ENCODE results near the gene MVP.
"Not testable (repeated sequence)": the region's sequence is repeated elsewhere in the genome, so short reads cannot be mapped to it uniquely, and the experiment has no call there.

Gene MVP

DNA sequence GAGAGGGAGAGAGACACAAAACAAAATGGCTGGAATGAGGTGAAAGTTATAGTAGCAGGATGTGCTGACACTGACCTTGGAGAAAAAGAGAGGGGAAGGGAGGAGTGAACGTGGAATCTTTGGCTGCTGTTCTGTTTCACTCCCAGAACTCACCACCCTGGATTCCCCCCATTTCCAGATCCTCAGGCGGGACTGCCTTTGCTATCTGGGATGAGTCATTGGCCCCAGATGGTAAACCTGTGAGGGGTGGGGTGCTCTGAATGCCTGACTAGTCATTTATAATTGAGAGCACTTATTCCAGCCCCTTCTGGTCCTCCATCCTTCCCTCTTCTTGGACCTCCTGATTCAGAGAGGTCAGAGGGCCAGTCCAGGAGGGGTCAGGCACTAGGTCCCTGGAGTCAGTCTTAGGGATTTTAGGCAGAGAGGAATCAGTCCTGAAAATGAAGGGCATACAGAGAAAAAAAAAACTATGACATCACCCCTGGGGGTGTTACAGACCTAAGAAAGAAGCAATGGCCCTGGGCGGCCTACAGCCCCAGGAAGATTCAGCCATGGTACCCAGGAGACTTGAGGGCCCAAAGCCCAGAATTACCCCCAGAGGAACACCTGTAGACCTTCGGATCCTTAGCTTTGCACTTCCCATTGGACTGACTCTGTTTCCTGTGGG is 44.4 kb upstream of the MVP start:
- TF ChIP-seq PPARA (CRISPR knock-in tag; IDR thresholded peaks at IDR 0.05; ENCODE audit: borderline replicate concordance): no peak
- no peak for TF ChIP-seq ZNF565 (CRISPR knock-in tag; conservative IDR thresholded peaks at IDR 0.05; ENCODE audit: low read depth)
- no peak for TF ChIP-seq OSR1 (CRISPR knock-in tag; IDR thresholded peaks at IDR 0.05)
- no peak for TF ChIP-seq CSDC2 (CRISPR knock-in tag; IDR thresholded peaks at IDR 0.05)
- ATAC-seq: peak; percentile 51; the same call in 2 of the 3 replicates

DNA sequence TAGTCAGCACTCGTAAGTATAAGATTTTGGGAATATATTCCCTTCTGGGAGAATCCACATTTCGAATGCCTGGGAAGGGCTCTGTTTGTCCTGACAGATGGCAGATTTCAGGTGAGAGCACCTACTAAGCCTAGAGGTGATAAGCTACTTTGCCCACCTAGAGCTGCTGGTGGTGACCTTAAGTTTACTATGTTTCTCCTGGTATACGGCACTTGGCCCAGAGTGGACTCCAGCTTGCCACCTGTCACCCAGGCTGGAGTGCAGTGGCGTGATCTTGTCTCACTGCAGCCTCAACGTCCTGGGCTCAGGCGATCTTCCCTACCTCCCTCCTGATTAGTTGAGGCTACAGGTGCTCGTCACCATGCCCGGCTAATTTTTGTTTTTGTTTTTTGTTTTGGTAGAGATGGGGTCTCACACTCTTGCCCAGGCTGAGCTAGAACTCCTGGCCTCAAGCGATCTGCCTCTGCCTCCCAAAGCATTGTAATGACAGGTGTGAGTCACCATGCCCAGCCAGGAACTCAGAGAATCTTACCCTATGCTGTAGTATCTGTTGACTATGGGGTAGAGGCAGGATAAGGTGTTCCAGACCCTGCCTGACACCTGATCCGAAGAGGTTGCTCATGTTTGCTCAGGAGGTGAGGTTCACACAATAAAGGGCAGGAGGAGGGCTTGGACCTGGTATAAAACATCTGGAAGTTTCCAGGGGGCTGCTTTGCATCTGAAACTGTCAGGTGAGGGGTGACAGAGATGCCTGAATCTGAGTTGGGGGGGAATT is 42.5 kb upstream of the MVP start, which contains the start of gene ZG16:
ZG16 (plus strand) TSS at position 681 of the 775 bp plus-strand sequence. CDS start 1,011 bp downstream, outside the sequence.
- no peak for ATAC-seq
- TF ChIP-seq TOX (CRISPR knock-in tag; IDR thresholded peaks at IDR 0.05; ENCODE audit: borderline replicate concordance): no peak
- TF ChIP-seq, protein P1, sequence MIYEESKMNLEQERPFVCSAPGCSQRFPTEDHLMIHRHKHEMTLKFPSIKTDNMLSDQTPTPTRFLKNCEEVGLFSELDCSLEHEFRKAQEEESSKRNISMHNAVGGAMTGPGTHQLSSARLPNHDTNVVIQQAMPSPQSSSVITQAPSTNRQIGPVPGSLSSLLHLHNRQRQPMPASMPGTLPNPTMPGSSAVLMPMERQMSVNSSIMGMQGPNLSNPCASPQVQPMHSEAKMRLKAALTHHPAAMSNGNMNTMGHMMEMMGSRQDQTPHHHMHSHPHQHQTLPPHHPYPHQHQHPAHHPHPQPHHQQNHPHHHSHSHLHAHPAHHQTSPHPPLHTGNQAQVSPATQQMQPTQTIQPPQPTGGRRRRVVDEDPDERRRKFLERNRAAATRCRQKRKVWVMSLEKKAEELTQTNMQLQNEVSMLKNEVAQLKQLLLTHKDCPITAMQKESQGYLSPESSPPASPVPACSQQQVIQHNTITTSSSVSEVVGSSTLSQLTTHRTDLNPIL (CRISPR knock-in tag; IDR thresholded peaks at IDR 0.05; ENCODE audit: low read depth): no peak
- TF ChIP-seq ZNF8 (CRISPR knock-in tag; IDR thresholded peaks at IDR 0.05): no peak
- TF ChIP-seq, protein P2, sequence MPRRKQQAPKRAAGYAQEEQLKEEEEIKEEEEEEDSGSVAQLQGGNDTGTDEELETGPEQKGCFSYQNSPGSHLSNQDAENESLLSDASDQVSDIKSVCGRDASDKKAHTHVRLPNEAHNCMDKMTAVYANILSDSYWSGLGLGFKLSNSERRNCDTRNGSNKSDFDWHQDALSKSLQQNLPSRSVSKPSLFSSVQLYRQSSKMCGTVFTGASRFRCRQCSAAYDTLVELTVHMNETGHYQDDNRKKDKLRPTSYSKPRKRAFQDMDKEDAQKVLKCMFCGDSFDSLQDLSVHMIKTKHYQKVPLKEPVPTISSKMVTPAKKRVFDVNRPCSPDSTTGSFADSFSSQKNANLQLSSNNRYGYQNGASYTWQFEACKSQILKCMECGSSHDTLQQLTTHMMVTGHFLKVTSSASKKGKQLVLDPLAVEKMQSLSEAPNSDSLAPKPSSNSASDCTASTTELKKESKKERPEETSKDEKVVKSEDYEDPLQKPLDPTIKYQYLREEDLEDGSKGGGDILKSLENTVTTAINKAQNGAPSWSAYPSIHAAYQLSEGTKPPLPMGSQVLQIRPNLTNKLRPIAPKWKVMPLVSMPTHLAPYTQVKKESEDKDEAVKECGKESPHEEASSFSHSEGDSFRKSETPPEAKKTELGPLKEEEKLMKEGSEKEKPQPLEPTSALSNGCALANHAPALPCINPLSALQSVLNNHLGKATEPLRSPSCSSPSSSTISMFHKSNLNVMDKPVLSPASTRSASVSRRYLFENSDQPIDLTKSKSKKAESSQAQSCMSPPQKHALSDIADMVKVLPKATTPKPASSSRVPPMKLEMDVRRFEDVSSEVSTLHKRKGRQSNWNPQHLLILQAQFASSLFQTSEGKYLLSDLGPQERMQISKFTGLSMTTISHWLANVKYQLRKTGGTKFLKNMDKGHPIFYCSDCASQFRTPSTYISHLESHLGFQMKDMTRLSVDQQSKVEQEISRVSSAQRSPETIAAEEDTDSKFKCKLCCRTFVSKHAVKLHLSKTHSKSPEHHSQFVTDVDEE (CRISPR knock-in tag; IDR thresholded peaks at IDR 0.05): no peak

DNA sequence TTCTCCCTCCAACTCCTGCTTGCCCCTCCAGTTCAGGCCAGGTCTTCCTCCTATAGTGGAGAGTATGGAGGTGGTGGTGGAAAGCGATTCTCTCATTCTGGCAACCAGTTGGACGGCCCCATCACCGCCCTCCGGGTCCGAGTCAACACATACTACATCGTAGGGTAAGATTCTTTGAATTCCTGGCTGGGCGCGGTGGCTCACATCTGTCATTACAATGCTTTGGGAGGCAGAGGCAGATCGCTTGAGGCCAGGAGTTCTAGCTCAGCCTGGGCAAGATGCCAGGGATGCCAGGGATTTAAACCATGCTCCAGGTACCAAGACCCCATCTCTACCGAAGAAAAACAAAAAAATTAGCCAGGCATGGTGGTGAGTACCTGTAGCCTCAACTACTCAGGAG is 40.8 kb upstream of the MVP start:
- TF ChIP-seq, protein P2 (CRISPR knock-in tag; IDR thresholded peaks at IDR 0.05): no peak
- ATAC-seq: no peak

DNA sequence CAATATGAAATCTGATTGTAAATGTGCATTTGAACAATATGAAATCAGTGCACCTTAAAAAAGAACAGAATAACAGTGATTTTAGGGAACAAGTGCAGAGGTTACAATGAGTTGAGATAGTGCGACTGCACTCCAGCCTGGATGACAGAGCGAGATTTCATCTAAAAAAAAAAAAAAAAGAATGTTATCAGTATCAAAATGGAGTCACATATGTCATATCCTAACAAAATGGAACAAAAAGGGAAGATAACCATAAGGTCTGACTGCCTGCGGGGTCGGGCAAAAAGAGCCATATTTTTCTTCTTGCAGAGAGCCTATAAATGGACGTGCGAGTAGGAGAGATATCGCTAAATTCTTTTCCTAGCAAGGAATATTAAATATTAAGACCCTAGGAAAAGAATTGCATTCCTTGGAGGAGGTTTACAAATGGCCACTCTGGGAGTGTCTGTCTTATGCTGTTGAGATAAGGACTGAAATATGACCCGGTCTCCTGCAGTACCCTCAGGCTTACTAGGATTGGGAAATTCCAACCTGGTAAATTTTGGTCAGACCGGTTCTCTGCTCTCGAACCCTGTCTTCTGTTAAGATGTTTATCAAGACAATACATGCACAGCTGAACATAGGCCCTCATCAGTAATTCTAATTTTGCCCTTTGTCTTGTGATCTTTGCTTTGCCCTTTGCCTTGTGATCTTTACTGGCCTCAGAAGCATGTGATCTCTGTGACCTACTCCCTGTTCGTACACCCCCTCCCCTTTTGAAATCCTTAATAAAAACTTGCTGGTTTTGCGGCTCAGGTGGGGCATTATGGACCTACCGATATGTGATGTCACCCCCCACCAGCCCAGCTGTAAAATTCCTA is 36.9 kb upstream of the MVP start:
- not testable (repeated sequence) for ATAC-seq

DNA sequence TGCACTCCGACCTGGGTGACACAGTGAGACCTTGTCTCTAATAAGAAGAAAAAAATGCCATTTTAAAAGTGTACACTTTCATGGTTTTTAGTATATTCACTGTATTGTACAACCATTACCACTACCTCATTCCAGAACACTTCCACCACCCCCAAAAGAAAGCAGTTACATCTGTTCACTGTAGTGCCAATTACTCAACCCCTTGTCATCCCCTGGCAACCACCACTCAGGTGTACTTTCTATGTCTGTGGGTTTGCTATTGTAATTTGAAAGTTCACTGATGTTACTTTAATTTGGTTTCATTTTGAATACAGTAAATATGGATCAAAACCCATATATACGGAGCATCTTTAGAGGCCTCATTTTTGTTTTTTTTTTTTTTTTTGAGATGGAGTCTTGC is 36.1 kb upstream of the MVP start:
- ATAC-seq: no peak
- TF ChIP-seq ARNTL (CRISPR knock-in tag; IDR thresholded peaks at IDR 0.05; ENCODE audit: borderline replicate concordance, low read depth) (no peak), BACH2 (CRISPR knock-in tag; IDR thresholded peaks at IDR 0.05; ENCODE audit: borderline replicate concordance) (no peak), TOX (CRISPR knock-in tag; IDR thresholded peaks at IDR 0.05; ENCODE audit: borderline replicate concordance) (no peak), TCF4 (CRISPR knock-in tag; IDR thresholded peaks at IDR 0.05; ENCODE audit: borderline replicate concordance) (no peak), SNAI2 (CRISPR knock-in tag; IDR thresholded peaks at IDR 0.05) (no peak), ZNF70 (CRISPR knock-in tag; IDR thresholded peaks at IDR 0.05) (no peak), RARB (CRISPR knock-in tag; IDR thresholded peaks at IDR 0.05) (no peak), ZNF8 (CRISPR knock-in tag; IDR thresholded peaks at IDR 0.05) (no peak), ZFP3 (CRISPR knock-in tag; IDR thresholded peaks at IDR 0.05) (no peak), PPARA (CRISPR knock-in tag; IDR thresholded peaks at IDR 0.05; ENCODE audit: borderline replicate concordance) (no peak), CSDC2 (CRISPR knock-in tag; IDR thresholded peaks at IDR 0.05) (no peak), OSR1 (CRISPR knock-in tag; IDR thresholded peaks at IDR 0.05) (no peak), ISL1 (CRISPR knock-in tag; IDR thresholded peaks at IDR 0.05) (no peak), ZNF565 (CRISPR knock-in tag; conservative IDR thresholded peaks at IDR 0.05; ENCODE audit: low read depth) (no peak), ZC3H10 (CRISPR knock-in tag; IDR thresholded peaks at IDR 0.05) (no peak)
- TF ChIP-seq, protein P3, sequence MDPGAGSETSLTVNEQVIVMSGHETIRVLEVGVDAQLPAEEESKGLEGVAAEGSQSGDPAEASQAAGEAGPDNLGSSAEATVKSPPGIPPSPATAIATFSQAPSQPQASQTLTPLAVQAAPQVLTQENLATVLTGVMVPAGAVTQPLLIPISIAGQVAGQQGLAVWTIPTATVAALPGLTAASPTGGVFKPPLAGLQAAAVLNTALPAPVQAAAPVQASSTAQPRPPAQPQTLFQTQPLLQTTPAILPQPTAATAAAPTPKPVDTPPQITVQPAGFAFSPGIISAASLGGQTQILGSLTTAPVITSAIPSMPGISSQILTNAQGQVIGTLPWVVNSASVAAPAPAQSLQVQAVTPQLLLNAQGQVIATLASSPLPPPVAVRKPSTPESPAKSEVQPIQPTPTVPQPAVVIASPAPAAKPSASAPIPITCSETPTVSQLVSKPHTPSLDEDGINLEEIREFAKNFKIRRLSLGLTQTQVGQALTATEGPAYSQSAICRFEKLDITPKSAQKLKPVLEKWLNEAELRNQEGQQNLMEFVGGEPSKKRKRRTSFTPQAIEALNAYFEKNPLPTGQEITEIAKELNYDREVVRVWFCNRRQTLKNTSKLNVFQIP (CRISPR knock-in tag; IDR thresholded peaks at IDR 0.05; ENCODE audit: borderline replicate concordance, low read depth): no peak
- TF ChIP-seq, protein P4, sequence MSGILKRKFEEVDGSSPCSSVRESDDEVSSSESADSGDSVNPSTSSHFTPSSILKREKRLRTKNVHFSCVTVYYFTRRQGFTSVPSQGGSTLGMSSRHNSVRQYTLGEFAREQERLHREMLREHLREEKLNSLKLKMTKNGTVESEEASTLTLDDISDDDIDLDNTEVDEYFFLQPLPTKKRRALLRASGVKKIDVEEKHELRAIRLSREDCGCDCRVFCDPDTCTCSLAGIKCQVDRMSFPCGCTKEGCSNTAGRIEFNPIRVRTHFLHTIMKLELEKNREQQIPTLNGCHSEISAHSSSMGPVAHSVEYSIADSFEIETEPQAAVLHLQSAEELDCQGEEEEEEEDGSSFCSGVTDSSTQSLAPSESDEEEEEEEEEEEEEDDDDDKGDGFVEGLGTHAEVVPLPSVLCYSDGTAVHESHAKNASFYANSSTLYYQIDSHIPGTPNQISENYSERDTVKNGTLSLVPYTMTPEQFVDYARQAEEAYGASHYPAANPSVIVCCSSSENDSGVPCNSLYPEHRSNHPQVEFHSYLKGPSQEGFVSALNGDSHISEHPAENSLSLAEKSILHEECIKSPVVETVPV (CRISPR knock-in tag; IDR thresholded peaks at IDR 0.05): no peak
- TF ChIP-seq, protein P1 (CRISPR knock-in tag; IDR thresholded peaks at IDR 0.05; ENCODE audit: low read depth): no peak

All from SK-N-SH treated with all-trans-retinoic acid at 6 μM for 48 hours (cell line).